Fibroblast of villous mesenchyme (primary cell): ENCODE measurements around the gene SLC6A1. TPM values are rescaled to one million over a fixed set of nuclear protein-coding genes. Genes with fewer than 3 reads are reported as not detected.

Source experiments
- DNase-seq: peaks from one replicate; pipeline ENCODE4 v3.0.0-alpha.2; 2010; ENCODE audit warnings: low read depth
- H3K4me3 ChIP-seq: 2 replicates; pipeline ENCODE4 v1.5.1; 2011; ENCODE audit warnings: low read depth, mild to moderate bottlenecking, low read length
- total RNA-seq: library from RNA; depleted of rRNA; stranded (reverse); fragments of >200 nt; gene quantifications from 2 replicates; pipeline ENCODE4 v1.2.3, GENCODE V29; 2012
- TF ChIP-seq, protein P1 (sequence below): IDR thresholded peaks from 2 replicates; pipeline ENCODE4 v1.5.1; 2012; ENCODE audit warnings: low read depth, mild to moderate bottlenecking, low read length; ENCODE audit not compliant: insufficient read depth

Gene SLC6A1
- total RNA-seq, 1 donor: not detected

DNA sequence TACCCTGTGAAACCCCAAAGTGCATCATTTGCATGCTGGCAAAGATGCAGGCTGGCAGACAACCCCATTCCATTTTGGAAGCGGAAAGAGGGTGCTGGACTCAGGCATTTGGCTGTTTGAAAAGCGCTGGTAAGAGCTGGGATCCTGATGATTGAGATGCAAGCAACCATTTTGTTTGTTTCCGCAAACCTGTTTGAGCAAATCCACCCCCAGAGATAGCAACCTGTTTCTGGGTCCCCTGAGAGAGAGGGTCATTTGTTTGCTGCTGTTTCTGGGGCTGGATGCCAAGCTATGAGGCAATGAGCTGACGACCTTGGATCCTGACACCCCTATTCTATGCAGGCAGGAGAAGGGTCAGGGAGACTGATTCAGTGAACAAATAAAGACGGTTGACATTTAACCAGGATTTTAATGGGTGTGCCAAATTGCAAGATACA is 9.8 kb downstream of the SLC6A1 start:
- TF ChIP-seq, protein P1, sequence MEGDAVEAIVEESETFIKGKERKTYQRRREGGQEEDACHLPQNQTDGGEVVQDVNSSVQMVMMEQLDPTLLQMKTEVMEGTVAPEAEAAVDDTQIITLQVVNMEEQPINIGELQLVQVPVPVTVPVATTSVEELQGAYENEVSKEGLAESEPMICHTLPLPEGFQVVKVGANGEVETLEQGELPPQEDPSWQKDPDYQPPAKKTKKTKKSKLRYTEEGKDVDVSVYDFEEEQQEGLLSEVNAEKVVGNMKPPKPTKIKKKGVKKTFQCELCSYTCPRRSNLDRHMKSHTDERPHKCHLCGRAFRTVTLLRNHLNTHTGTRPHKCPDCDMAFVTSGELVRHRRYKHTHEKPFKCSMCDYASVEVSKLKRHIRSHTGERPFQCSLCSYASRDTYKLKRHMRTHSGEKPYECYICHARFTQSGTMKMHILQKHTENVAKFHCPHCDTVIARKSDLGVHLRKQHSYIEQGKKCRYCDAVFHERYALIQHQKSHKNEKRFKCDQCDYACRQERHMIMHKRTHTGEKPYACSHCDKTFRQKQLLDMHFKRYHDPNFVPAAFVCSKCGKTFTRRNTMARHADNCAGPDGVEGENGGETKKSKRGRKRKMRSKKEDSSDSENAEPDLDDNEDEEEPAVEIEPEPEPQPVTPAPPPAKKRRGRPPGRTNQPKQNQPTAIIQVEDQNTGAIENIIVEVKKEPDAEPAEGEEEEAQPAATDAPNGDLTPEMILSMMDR: no peak
- DNase-seq: no peak
- no peak overlapping the region for H3K4me3 ChIP-seq

- no peak for DNase-seq
- no peak overlapping the region for H3K4me3 ChIP-seq
- TF ChIP-seq, protein P1: no peak
These were observed 12.0 kb downstream of the SLC6A1 start for GRCh38 chr3:11004563-11004962.

DNA sequence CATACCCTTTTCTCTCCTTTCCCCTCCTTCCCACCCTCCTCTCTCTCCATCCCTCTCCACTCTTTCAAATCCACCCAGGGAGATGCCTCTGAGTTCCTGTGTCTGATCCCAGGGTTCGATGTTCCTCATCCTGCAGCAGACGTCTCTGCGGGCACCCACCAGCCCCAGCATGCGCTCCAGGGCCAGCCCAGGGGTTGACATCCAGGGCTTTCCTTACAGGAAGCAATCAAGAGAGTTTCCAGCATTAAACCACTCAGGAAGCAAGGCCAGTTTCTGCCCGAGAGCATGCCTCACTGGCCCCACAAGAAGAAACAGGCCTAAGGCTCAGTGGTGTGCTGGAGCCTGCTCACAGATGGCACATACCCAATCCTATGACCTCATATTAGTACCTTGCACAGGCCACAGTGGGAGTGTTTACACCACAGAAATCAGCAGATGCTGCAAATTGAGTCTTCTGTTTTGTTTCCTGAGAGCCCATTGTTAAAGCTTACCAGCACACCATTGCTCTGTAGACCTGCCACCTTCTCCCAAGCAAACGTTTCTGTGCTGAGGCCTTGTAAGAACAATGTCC is 13.2 kb downstream of the SLC6A1 start:
- TF ChIP-seq, protein P1: no peak
- DNase-seq: no peak
- no peak overlapping the region for H3K4me3 ChIP-seq

- no peak for DNase-seq
- TF ChIP-seq, protein P1: no peak
- H3K4me3 ChIP-seq: no peak overlapping the region
These were observed 14.7 kb downstream of the SLC6A1 start for GRCh38 chr3:11006986-11007933.

- no peak for DNase-seq
- TF ChIP-seq, protein P1: no peak
- H3K4me3 ChIP-seq: no peak overlapping the region
These were observed 17.4 kb downstream of the SLC6A1 start for GRCh38 chr3:11009898-11010297.

DNA sequence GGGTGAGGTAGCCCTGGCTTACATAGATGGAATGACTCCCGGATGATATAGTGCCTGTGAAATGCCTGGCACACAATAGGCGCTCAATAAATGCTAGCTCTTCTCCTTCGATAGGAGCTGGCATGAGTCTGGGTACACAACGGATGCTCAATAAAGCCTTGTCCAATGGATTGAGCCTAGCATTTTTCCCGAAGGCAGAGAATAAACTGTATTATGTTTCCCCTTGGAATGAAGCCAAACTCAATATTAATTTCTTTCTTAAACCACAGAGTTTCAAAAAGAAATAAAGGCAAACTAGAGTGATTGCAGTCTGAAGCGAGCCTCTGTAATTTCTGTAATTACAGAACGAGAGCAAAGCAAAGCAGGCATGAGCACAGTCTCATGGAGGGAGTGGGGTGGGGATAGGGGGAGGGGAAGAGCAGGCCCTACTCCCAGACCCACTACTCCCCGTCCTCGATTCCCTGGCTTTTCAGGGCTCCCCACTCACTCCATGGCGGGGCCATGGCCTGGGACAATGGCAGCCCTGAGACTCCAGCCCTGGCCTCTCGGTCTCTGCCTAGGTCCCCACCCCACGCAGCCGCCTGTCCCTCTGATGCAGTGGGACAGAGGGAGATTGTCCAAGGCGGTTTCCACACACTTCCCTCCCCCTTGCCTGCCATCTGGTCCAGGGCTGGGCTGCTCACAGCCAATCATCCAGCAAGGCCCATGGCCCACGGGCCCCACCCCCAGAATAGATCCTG is 18.0 kb downstream of the SLC6A1 start:
- DNase-seq: no peak
- TF ChIP-seq, protein P1: no peak
- no peak overlapping the region for H3K4me3 ChIP-seq
